ENCODE data around the gene HBD. TPM values are rescaled to one million over a fixed set of nuclear protein-coding genes. Genes with fewer than 3 reads are reported as not detected.

The HBD gene
- total RNA-seq, 2 experiments from 2014 or later: not detected

DNA sequence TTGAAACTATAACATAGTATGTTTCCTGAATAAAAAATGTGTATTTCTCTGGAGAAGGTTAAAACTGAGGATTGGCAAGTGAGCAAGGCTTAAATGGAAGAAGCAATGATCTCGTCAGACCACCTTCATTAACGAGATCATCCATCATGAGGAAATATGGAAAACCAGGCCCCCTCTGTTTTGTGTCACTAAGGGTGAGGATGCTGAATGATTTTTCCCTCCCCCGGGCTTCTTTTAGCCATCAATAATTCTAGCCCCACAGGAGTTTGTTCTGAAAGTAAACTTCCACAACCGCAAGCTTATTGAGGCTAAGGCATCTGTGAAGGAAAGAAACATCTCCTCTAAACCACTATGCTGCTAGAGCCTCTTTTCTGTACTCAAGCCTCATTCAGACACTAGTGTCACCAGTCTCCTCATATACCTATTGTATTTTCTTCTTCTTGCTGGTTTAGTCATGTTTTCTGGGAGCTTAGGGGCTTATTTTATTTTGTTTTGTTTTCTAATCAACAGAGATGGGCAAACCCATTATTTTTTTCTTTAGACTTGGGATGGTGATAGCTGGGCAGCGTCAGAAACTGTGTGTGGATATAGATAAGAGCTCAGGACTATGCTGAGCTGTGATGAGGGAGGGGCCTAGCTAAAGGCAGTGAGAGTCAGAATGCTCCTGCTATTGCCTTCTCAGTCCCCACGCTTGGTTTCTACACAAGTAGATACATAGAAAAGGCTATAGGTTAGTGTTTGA lies 41.3 kb upstream of the HBD start:
- CTCF ChIA-PET: no interaction called here
- Mint-ChIP-seq H3K4me1 (ENCODE audit: low read depth) (no peaks in the 10 kb centered on the region), H3K4me3 (no peak overlapping the region), H3K27ac (no peak overlapping the region), H3K36me3 (ENCODE audit: low read depth) (no peaks in the 10 kb centered on the region), H3K27me3 (peaks cover 7% of the 10 kb centered on the region), H3K9me3 (no peaks in the 10 kb centered on the region)
- intact Hi-C loops (cut with micrococcal nuclease): no loop called here
- TF ChIP-seq, protein P1, sequence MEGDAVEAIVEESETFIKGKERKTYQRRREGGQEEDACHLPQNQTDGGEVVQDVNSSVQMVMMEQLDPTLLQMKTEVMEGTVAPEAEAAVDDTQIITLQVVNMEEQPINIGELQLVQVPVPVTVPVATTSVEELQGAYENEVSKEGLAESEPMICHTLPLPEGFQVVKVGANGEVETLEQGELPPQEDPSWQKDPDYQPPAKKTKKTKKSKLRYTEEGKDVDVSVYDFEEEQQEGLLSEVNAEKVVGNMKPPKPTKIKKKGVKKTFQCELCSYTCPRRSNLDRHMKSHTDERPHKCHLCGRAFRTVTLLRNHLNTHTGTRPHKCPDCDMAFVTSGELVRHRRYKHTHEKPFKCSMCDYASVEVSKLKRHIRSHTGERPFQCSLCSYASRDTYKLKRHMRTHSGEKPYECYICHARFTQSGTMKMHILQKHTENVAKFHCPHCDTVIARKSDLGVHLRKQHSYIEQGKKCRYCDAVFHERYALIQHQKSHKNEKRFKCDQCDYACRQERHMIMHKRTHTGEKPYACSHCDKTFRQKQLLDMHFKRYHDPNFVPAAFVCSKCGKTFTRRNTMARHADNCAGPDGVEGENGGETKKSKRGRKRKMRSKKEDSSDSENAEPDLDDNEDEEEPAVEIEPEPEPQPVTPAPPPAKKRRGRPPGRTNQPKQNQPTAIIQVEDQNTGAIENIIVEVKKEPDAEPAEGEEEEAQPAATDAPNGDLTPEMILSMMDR (IDR thresholded peaks at IDR 0.05): no peak
- ATAC-seq: no peak
- POLR2A ChIA-PET: no interaction called here
- no peak for DNase-seq

DNA sequence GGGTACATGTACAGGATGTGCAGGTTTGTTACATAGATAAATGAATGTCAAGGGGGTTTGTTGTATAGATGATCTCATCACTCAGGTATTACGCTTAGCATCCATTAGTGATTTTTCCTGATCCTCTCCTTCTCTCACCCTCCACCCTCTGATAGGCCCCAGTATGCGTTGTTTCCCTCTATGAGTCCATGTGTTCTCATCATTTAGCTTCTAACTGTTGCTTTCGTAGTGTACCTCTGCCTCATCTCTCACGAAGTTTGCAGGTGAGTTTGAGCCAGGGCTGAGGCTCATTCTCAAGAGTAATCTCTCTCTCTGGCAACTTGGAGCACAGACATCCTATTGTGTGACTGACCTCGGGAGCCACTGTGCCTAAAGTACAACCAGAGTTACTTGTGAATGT lies 40.1 kb upstream of the HBD start:
- no peak overlapping the region for H3K27ac Mint-ChIP-seq
- no peak for ATAC-seq
- intact Hi-C loops (cut with micrococcal nuclease): no loop called here
- H3K4me3 Mint-ChIP-seq: no peak overlapping the region
- H3K4me1 Mint-ChIP-seq (ENCODE audit: low read depth): no peaks in the 10 kb centered on the region
- H3K27me3 Mint-ChIP-seq: peaks cover 4% of the 10 kb centered on the region
- no peaks in the 10 kb centered on the region for H3K36me3 Mint-ChIP-seq (ENCODE audit: low read depth)
- ChIA-PET POLR2A (no interaction called here), CTCF (no interaction called here)
- TF ChIP-seq, protein P1 (IDR thresholded peaks at IDR 0.05): no peak
- no peaks in the 10 kb centered on the region for H3K9me3 Mint-ChIP-seq
- no peak for DNase-seq

DNA sequence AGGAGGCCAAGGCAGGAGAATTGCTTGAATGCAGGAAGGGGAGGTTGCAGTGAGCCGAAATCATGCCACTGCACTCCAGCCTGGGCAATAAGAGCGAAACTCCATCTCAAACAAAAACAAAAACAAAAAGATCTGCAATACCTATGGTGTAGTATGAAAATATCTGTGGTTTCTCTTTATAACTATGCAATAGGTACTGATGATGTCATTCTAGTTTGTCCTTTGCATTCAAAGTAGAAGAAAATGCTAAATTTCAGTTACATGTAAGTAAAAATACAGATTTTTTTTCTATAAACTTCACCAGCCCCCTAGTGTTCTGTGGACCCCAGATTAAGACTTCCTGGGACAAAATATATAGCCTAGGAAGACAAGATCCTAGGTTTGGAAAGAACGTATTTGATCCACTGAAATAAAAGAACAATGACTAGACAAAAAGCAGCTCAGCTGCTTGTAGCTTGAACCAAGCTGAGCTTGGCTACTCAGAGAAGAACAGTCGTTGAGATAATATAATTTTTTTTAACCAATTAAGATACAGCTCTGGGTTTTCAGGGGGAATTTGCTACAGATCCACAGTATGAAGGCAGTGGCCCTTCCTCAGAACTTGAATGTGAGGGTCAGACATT lies 38.2 kb upstream of the HBD start:
- Mint-ChIP-seq H3K4me3 (no peak overlapping the region), H3K36me3 (ENCODE audit: low read depth) (no peaks in the 10 kb centered on the region), H3K4me1 (ENCODE audit: low read depth) (no peaks in the 10 kb centered on the region), H3K9me3 (no peaks in the 10 kb centered on the region), H3K27ac (no peak overlapping the region), H3K27me3 (peaks cover 4% of the 10 kb centered on the region)
- ChIA-PET POLR2A (no interaction called here), CTCF (no interaction called here)
- intact Hi-C loops (cut with micrococcal nuclease): no loop called here
- DNase-seq (no peak), ATAC-seq (no peak)
- TF ChIP-seq, protein P1 (IDR thresholded peaks at IDR 0.05): no peak

DNA sequence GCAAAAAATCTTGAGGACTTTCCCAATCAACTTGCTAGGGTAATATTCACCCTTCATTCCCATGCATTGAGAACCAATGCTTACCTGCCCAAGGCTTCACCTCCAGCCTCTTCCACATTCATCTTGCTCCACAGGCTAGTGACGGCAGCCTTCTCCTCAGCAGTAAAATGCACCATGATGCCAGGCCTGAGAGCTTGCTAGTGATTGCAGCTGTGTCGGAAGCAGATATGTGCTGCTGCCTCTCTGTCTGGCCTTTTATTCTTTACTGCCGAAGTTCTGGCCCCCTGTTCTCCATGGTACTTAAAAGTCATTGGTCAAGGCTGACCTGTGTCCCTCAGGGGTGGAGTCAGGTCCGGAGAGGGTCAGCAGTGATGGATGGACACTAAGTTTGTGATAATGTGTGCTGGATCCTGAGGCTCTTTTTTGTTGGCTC lies 35.4 kb upstream of the HBD start, which contains the start of gene HBE1:
TSS of gene HBE1 (minus strand) at position 231 of the 433 bp plus-strand sequence. CDS start at position 176, 55 bp downstream.
- H3K9me3 Mint-ChIP-seq: no peaks in the 10 kb centered on the region
- no peaks in the 10 kb centered on the region for H3K36me3 Mint-ChIP-seq (ENCODE audit: low read depth)
- no peak within 1 kb of the TSS for H3K27ac Mint-ChIP-seq
- DNase-seq (no peak), ATAC-seq (no peak)
- intact Hi-C loops (cut with micrococcal nuclease): no loop called here
- no peaks in the 10 kb centered on the region for H3K4me1 Mint-ChIP-seq (ENCODE audit: low read depth)
- no peak within 1 kb of the TSS for H3K4me3 Mint-ChIP-seq
- POLR2A ChIA-PET: no interaction called here
- TF ChIP-seq, protein P1 (IDR thresholded peaks at IDR 0.05): no peak
- CTCF ChIA-PET: no interaction called here
- H3K27me3 Mint-ChIP-seq: peaks cover 4% of the 10 kb centered on the region

DNA sequence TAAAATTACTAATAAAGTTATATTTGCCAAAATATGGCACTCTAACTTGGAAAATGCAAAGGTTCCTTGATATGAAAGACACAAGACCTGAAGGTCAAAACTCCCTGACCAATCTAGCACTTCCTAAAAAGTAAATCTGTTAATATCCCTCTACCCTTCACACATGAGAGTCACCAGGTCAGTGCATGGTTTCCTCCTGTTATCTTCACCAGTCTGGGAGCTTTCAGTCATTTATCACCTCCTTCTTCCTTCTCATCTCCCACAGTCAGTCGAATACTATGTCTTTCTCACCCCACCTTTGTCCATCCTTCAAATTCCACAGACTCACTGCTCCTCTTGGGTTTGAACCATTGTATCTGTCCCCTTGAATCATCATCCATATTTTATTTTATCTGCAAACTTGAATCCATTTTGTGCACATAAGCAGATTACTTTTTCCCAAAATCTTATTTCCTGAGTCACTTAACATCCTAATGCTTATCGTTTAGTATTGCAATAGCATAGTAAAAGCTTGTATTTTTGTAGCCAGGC lies 32.8 kb upstream of the HBD start:
- no peak for DNase-seq
- no peak for ATAC-seq
- Mint-ChIP-seq H3K4me3 (no peak overlapping the region), H3K27ac (no peak overlapping the region), H3K9me3 (peaks cover 2% of the 10 kb centered on the region), H3K4me1 (ENCODE audit: low read depth) (no peaks in the 10 kb centered on the region), H3K27me3 (peaks cover 3% of the 10 kb centered on the region), H3K36me3 (ENCODE audit: low read depth) (no peaks in the 10 kb centered on the region)
- TF ChIP-seq, protein P1 (IDR thresholded peaks at IDR 0.05): no peak
- POLR2A ChIA-PET: no interaction called here
- CTCF ChIA-PET: no interaction called here
- intact Hi-C loops (cut with micrococcal nuclease): no loop called here
